HCT116 (cell line): ENCODE data around the gene DAGLB.

Experiments
- CTCF ChIP-seq, 3 experiments: fragments of 200-600 bp in 1 of 3; sonication (generic) in 1 of 3; IDR thresholded peaks in 2 of 3; conservative IDR thresholded peaks in 1 of 3; 2 replicates each; pipeline ENCODE4 v1.5.1; 2012 to 2017; ENCODE audit warnings: low read depth in 2 of 3, low read length in 2 of 3, antibody characterized with exemption in 1 of 3, borderline replicate concordance in 1 of 3, control low read depth in 1 of 3, mild to moderate bottlenecking in 1 of 3, mixed read lengths in 1 of 3, mixed run types in 1 of 3, moderate library complexity in 1 of 3; ENCODE audit not compliant: insufficient read depth in 1 of 3
- EGR1 ChIP-seq: IDR thresholded peaks from 2 replicates; pipeline ENCODE4 v1.6.1; 2012; ENCODE audit warnings: low read depth
- ELF1 ChIP-seq: IDR thresholded peaks from 2 replicates; pipeline ENCODE4 v1.6.1; 2012; ENCODE audit warnings: low read depth, borderline replicate concordance
- EZH2 ChIP-seq: fragments of 200-600 bp; sonication (generic); IDR thresholded peaks from 2 replicates; pipeline ENCODE4 v1.6.1; 2017; ENCODE audit warnings: antibody characterized with exemption, mixed run types
- EZH2phosphoT487 ChIP-seq: fragments of 200-600 bp; IDR thresholded peaks from 2 replicates; pipeline ENCODE4 v1.6.1; 2018; ENCODE audit warnings: antibody characterized with exemption, borderline replicate concordance
- MAX ChIP-seq: IDR thresholded peaks from 2 replicates; pipeline ENCODE4 v1.6.1; 2012
- POLR2A ChIP-seq: IDR thresholded peaks from 2 replicates; pipeline ENCODE4 v1.7.0; 2011; ENCODE audit warnings: borderline replicate concordance; ENCODE audit not compliant: insufficient read depth, insufficient read length; ENCODE audit errors: extremely low read depth
- POLR2AphosphoS5 ChIP-seq: IDR thresholded peaks from 2 replicates; pipeline ENCODE4 v1.6.1; 2011; ENCODE audit warnings: mild to moderate bottlenecking, low read depth, low read length, moderate library complexity
- RAD21 ChIP-seq: IDR thresholded peaks from 2 replicates; pipeline ENCODE4 v1.6.1; 2012; ENCODE audit warnings: low read depth, mild to moderate bottlenecking
- SP1 ChIP-seq: IDR thresholded peaks from 2 replicates; pipeline ENCODE4 v1.6.1; 2012; ENCODE audit warnings: low read depth
- YY1 ChIP-seq: IDR thresholded peaks from 2 replicates; pipeline ENCODE4 v1.6.1; 2011; ENCODE audit warnings: low read length, low read depth, moderate library complexity, mild to moderate bottlenecking; ENCODE audit not compliant: insufficient replicate concordance; ENCODE audit errors: extremely low read depth
- ZNF274 ChIP-seq: fragments of 200-500 bp; sonication (Bioruptor generic); IDR thresholded peaks from 2 replicates; pipeline ENCODE4 v1.6.1; 2014; ENCODE audit warnings: mild to moderate bottlenecking, low read depth, low read length, inconsistent platforms

- TF ChIP-seq SP1, result no peak
- no peak for TF ChIP-seq CTCF (IDR thresholded peaks at IDR 0.05 in 2 of 3, conservative IDR thresholded peaks at IDR 0.05 in 1 of 3; ENCODE audit: borderline replicate concordance in 1 of 3, insufficient read depth in 1 of 3, low read depth in 2 of 3, low read length in 2 of 3)
- no peak for TF ChIP-seq ELF1
- TF ChIP-seq EGR1, result no peak
- no peak for TF ChIP-seq EZH2
- no peak for TF ChIP-seq YY1
- TF ChIP-seq RAD21, result no peak
- TF ChIP-seq POLR2A, result no peak
- no peak for TF ChIP-seq EZH2phosphoT487
- no peak for TF ChIP-seq POLR2AphosphoS5
- no peak for TF ChIP-seq MAX
- no peak for TF ChIP-seq ZNF274
Observed at GRCh38 chr7:6402741-6403140, 45.0 kb downstream of the DAGLB start.
